Airway epithelial cell (primary cell): ENCODE data around the gene CDKL2. TPM values are rescaled to one million over a fixed set of nuclear protein-coding genes. Genes with fewer than 3 reads are reported as not detected.

ENCODE experiments used
- total RNA-seq: library from RNA; depleted of rRNA; stranded (reverse); fragments of >200 nt; gene quantifications from 2 replicates; pipeline ENCODE4 v1.2.3, GENCODE V29; 2015

CDKL2 gene
- total RNA-seq: 0.60 and 1.1 TPM in 2 replicates

GRCh38 chr4:75630174-75630936 lies at the start of gene CDKL2:
Gene CDKL2, minus strand, starts transcription at chr4:75630528. Its CDS starts 4,540 bp downstream, at chr4:75625988.

GRCh38 chr4:75673027-75673958 lies 43.0 kb upstream of the CDKL2 start, which contains the start of gene G3BP2:
Gene G3BP2, minus strand, starts transcription at chr4:75673411. Its CDS starts 11,386 bp downstream, at chr4:75662025.

GRCh38 chr4:75555294-75556164 lies 74.8 kb downstream of the CDKL2 start, which contains the start of gene ODAPH:
Gene ODAPH, plus strand, starts transcription at chr4:75556066. Its CDS starts 17 bp downstream, at chr4:75556083.

Other genes starting within 250 kb of the CDKL2 start
- 10.8 and 20.6 TPM in 2 replicates for gene RCHY1, start 116.1 kb downstream of the CDKL2 start, total RNA-seq
- 5.7 and 7.3 TPM in 2 replicates for gene THAP6, start 116.1 kb downstream of the CDKL2 start, total RNA-seq
- not detected in 2 replicates for gene ODAPH, start 74.5 kb downstream of the CDKL2 start, total RNA-seq
- gene G3BP2, start 42.9 kb upstream of the CDKL2 start, total RNA-seq: 115 and 124 TPM in 2 replicates
- 47.8 and 66.4 TPM in 2 replicates for gene USO1, start 94.0 kb upstream of the CDKL2 start, total RNA-seq